HepG2 (cell line): Measurements from ENCODE around the gene FBLIM1. TPM values are rescaled to one million over a fixed set of nuclear protein-coding genes. Genes with fewer than 3 reads are reported as not detected.

Experiments
- ATAC-seq: fragments of 200-7000 bp; cut with Tn5 transposase; 3 replicates; pipeline ENCODE4 v1.9.1; 2020; ENCODE audit warnings: mild to moderate bottlenecking, moderate library complexity
- BruUV-seq: library from RNA; stranded (reverse); fragments of 400-500 nt; replicated peaks from 2 replicates; lab custom pipeline; 2021; lab: Mats Ljungman, UMichigan
- CTCF ChIA-PET: fragments of 300-600 bp; formaldehyde crosslinking; extraction: SDS; loops from one replicate; lab custom pipeline; 2021; ENCODE audit warnings: low total read pairs, inconsistent platforms, low intra/inter-chr PET ratio; lab: Yijun Ruan, JAX
- POLR2A ChIA-PET: fragments of 350-600 bp; sonication (Branson Sonifier 250); formaldehyde crosslinking; loops from one replicate; lab custom pipeline; 2020; ENCODE audit warnings: antibody characterized with exemption, inconsistent platforms; lab: Yijun Ruan, JAX
- DNase-seq: peaks from one replicate; pipeline ENCODE4 v3.0.0-alpha.2; 2015; ENCODE audit warnings: low spot score
- FAIRE-seq: peaks from 3 replicates; lab custom pipeline; 2011; peaks lifted over from hg19 to GRCh38; lab: Jason Lieb, UNC
- H2AFZ ChIP-seq: one replicate; pipeline ENCODE4 v1.6.1; 2011; ENCODE audit warnings: low read length, inconsistent platforms
- H3K27ac ChIP-seq: fragments of 300-600 bp; 3 replicates; pipeline ENCODE4 v1.8.0; 2011; ENCODE audit warnings: mixed run types, mild to moderate bottlenecking, mixed read lengths, low read length, inconsistent platforms; ENCODE audit not compliant: insufficient read depth; ENCODE audit errors: extremely low read length
- H3K27me3 ChIP-seq, 2 experiments: fragments of 200-600 bp in 1 of 2; 2 replicates in 1 of 2; 3 replicates in 1 of 2; pipeline versions ENCODE4 v1.6.0 to v1.8.0; 2011; ENCODE audit warnings: low read length in 2 of 2, mild to moderate bottlenecking in 2 of 2, moderate library complexity in 2 of 2, inconsistent platforms in 1 of 2; ENCODE audit not compliant: insufficient read depth in 2 of 2, control insufficient read depth in 1 of 2
- H3K36me3 ChIP-seq, 2 experiments: fragments of 200-600 bp in 1 of 2; replicated peaks in 1 of 2; 2 replicates in 1 of 2; 3 replicates in 1 of 2; pipeline versions ENCODE4 v1.5.1 to v1.8.0; 2011; ENCODE audit warnings: low read length in 2 of 2, inconsistent platforms in 1 of 2; ENCODE audit not compliant: insufficient read depth in 2 of 2, control insufficient read depth in 1 of 2
- H3K4me1 ChIP-seq: 2 replicates; pipeline ENCODE4 v1.5.1; 2012; ENCODE audit warnings: low read length, inconsistent platforms; ENCODE audit not compliant: insufficient read depth
- H3K4me2 ChIP-seq: 2 replicates; pipeline ENCODE4 v1.6.0; 2011; ENCODE audit warnings: low read depth, low read length, inconsistent platforms
- H3K4me3 ChIP-seq, 3 experiments: fragments of 200-600 bp in 1 of 3; sonication (generic), shearing (Covaris generic) in 1 of 3; replicated peaks in 1 of 3; 2 replicates each; pipeline ENCODE4 v1.5.1; 2011 to 2016; ENCODE audit warnings: low read length in 3 of 3, inconsistent platforms in 2 of 3, low read depth in 2 of 3, mild to moderate bottlenecking in 2 of 3, control low read depth in 1 of 3, mixed read lengths in 1 of 3; ENCODE audit not compliant: insufficient read depth in 1 of 3
- H3K79me2 ChIP-seq: one replicate; pipeline ENCODE4 v1.6.1; 2011; ENCODE audit warnings: low read length, inconsistent platforms; ENCODE audit not compliant: insufficient read depth
- H3K9ac ChIP-seq: 2 replicates; pipeline ENCODE4 v1.6.0; 2011; ENCODE audit warnings: mild to moderate bottlenecking, low read depth, low read length, inconsistent platforms; ENCODE audit not compliant: insufficient read depth
- H3K9me3 ChIP-seq: 2 replicates; pipeline ENCODE4 v1.5.1; 2012; ENCODE audit warnings: mild to moderate bottlenecking, low read length
- H4K20me1 ChIP-seq: 2 replicates; pipeline ENCODE4 v1.6.0; 2011; ENCODE audit warnings: inconsistent platforms, mild to moderate bottlenecking, low read length, moderate library complexity; ENCODE audit not compliant: insufficient read depth
- NFE2L1 ChIP-seq: sonication (generic); formaldehyde crosslinking; IDR thresholded peaks from 2 replicates; pipeline ENCODE4 v1.4.0; 2020; ENCODE audit warnings: missing genetic modification reagents, mild to moderate bottlenecking, borderline replicate concordance
- POGZ ChIP-seq: sonication (generic); formaldehyde crosslinking; IDR thresholded peaks from 2 replicates; pipeline ENCODE4 v1.4.0; 2020; ENCODE audit warnings: mild to moderate bottlenecking, missing genetic modification reagents
- WGBS: methylation state at CpG from one replicate; pipeline ENCODE4 v1.1.6; 2017; ENCODE audit warnings: low lambda C conversion rate; 5-methylcytosine and 5-hydroxymethylcytosine counted together
- in situ Hi-C: cut with HindIII; loops from 2 replicates; pipeline ENCODE4 v1.10.0; 2017; ENCODE audit warnings: low pct_unique_long_range_greater_than_20kb; ENCODE audit not compliant: extremely low pct_ligation_motif_present
- intact Hi-C: fragments of 100-400 bp; cut with micrococcal nuclease; formaldehyde crosslinking; loops from one replicate; pipeline ENCODE4 v1.10.0; 2022; ENCODE audit not compliant: unreplicated experiment
- polyA plus RNA-seq, 8 experiments: library from polyadenylated mRNA; depleted of rRNA in 3 of 8; stranded (reverse) in 7 of 8; unstranded in 1 of 8; fragments of >200 nt; fragmentation: Illumina TruSeq in 4 of 8; extraction: Trizol in 4 of 8; gene quantifications; 2 replicates each; pipeline versions ENCODE4 v1.2.1 to v1.2.3, GENCODE V29; 2011 to 2016; ENCODE audit warnings: low read depth in 4 of 8, missing spikeins in 1 of 8, mixed read lengths in 1 of 8; ENCODE audit not compliant: insufficient read depth in 1 of 8
- total RNA-seq, 5 experiments: library from RNA; depleted of rRNA; stranded (reverse); fragments of >200 nt; fragmentation: Illumina TruSeq; extraction: Trizol; gene quantifications; 2 replicates each; pipeline ENCODE4 v1.2.3, GENCODE V29; 2016; ENCODE audit warnings: low read depth in 1 of 5
- TF ChIP-seq, protein P1 (sequence below), 2 experiments: sonication (generic) in 1 of 2; formaldehyde crosslinking in 1 of 2; IDR thresholded peaks; 2 replicates each; pipeline versions ENCODE4 v1.5.1 to v1.6.1; 2011 to 2020; ENCODE audit warnings: borderline replicate concordance in 1 of 2, low read depth in 1 of 2, low read length in 1 of 2, mild to moderate bottlenecking in 1 of 2, missing genetic modification reagents in 1 of 2, moderate library complexity in 1 of 2
- TF ChIP-seq, protein P2 (sequence below): sonication (generic); formaldehyde crosslinking; IDR thresholded peaks from 2 replicates; pipeline ENCODE4 v1.4.0; 2020; ENCODE audit warnings: missing genetic modification reagents, borderline replicate concordance

FBLIM1 gene
- total and polyA plus RNA-seq, 2 of the 13 experiments (the other 11 are each of a cell fraction or from before 2014, with no cell fraction given), result 10.6 to 23.0 TPM

DNA sequence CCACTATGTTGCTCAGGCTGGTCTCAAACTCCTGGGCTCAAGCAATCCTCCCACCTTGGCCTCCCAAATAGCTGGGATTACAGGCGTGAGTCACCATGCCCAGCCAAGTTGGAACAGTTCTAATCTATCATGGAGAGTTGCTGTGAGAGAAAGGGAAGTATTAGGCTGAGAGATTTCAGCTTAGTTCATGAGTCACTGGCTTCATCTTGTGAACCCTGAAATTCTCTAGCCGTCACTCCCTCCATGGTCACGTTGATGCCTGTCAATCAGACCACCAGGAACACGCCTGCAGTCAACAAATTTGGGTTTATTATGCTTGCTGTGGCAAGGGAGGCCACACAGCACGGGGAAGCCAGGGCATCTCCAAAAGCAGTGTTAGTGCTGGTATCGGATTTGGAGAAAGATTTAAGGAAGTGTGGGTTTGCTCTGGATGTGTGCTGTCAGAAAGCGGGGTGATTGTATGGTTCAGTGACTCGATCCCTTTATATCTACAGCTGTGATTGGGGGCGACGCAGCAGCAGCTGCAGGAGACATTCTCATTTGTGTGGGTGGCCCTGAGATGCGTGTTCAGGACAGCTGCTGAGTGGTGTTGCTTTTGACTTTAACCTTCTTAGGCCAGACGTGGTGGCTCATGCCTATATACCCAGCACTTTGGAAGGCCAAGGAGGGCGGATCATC is 30.2 kb downstream of the FBLIM1 start:
- Histone ChIP-seq H3K27ac (peak overlapping the region; percentile 28), H3K9ac (no peak overlapping the region), H4K20me1 (no peaks in the 10 kb centered on the region), H3K4me3 (no peak overlapping the region), H3K9me3 (no peaks in the 10 kb centered on the region), H3K79me2 (no peaks in the 10 kb centered on the region)
- in situ Hi-C loops, result no loop called here
- POLR2A ChIA-PET, result interaction anchor here (1.2 kb wide), 1 partner anchor 10 kb away, joined by 3 read pairs; no protein-coding TSS in a partner anchor
- FAIRE-seq (no peak), DNase-seq (no peak)
- WGBS, result 85% methylated on average over 13 of the region's 13 CpGs
- BruUV-seq, result no TSS peak
- TF ChIP-seq, protein P1, sequence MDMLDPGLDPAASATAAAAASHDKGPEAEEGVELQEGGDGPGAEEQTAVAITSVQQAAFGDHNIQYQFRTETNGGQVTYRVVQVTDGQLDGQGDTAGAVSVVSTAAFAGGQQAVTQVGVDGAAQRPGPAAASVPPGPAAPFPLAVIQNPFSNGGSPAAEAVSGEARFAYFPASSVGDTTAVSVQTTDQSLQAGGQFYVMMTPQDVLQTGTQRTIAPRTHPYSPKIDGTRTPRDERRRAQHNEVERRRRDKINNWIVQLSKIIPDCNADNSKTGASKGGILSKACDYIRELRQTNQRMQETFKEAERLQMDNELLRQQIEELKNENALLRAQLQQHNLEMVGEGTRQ (IDR thresholded peaks at IDR 0.05; ENCODE audit: low read depth, low read length), result no peak
- TF ChIP-seq, protein P1 (CRISPR knock-in tag; IDR thresholded peaks at IDR 0.05; ENCODE audit: borderline replicate concordance), result 0 out of 2 replicates have a peak, but pooled peaks have one; percentile 20
- TF ChIP-seq, protein P2, sequence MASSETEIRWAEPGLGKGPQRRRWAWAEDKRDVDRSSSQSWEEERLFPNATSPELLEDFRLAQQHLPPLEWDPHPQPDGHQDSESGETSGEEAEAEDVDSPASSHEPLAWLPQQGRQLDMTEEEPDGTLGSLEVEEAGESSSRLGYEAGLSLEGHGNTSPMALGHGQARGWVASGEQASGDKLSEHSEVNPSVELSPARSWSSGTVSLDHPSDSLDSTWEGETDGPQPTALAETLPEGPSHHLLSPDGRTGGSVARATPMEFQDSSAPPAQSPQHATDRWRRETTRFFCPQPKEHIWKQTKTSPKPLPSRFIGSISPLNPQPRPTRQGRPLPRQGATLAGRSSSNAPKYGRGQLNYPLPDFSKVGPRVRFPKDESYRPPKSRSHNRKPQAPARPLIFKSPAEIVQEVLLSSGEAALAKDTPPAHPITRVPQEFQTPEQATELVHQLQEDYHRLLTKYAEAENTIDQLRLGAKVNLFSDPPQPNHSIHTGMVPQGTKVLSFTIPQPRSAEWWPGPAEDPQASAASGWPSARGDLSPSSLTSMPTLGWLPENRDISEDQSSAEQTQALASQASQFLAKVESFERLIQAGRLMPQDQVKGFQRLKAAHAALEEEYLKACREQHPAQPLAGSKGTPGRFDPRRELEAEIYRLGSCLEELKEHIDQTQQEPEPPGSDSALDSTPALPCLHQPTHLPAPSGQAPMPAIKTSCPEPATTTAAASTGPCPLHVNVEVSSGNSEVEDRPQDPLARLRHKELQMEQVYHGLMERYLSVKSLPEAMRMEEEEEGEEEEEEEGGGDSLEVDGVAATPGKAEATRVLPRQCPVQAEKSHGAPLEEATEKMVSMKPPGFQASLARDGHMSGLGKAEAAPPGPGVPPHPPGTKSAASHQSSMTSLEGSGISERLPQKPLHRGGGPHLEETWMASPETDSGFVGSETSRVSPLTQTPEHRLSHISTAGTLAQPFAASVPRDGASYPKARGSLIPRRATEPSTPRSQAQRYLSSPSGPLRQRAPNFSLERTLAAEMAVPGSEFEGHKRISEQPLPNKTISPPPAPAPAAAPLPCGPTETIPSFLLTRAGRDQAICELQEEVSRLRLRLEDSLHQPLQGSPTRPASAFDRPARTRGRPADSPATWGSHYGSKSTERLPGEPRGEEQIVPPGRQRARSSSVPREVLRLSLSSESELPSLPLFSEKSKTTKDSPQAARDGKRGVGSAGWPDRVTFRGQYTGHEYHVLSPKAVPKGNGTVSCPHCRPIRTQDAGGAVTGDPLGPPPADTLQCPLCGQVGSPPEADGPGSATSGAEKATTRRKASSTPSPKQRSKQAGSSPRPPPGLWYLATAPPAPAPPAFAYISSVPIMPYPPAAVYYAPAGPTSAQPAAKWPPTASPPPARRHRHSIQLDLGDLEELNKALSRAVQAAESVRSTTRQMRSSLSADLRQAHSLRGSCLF (CRISPR knock-in tag), result no peak
- 0 out of 2 replicates have a peak, but pooled peaks have one; percentile 7 for TF ChIP-seq POGZ (CRISPR knock-in tag)
- TF ChIP-seq NFE2L1 (CRISPR knock-in tag), result no peak
- TF ChIP-seq, all 625 proteins: peak for 2
- CTCF ChIA-PET, result no interaction called here
- intact Hi-C loops, result no loop called here
- H3K27me3 ChIP-seq, result no peaks in the 10 kb centered on the region
- H3K4me1 ChIP-seq, result peaks cover 29% of the 10 kb centered on the region
- no peak for ATAC-seq
- no peak overlapping the region for H2AFZ ChIP-seq
- peaks cover 2 to 14% of the 10 kb centered on the region in 2 experiments; a peak in 4 of 5 replicates for H3K36me3 ChIP-seq
- H3K4me2 ChIP-seq, result no peak overlapping the region
